ENCODE results near the gene IRF4.

Gene IRF4

DNA sequence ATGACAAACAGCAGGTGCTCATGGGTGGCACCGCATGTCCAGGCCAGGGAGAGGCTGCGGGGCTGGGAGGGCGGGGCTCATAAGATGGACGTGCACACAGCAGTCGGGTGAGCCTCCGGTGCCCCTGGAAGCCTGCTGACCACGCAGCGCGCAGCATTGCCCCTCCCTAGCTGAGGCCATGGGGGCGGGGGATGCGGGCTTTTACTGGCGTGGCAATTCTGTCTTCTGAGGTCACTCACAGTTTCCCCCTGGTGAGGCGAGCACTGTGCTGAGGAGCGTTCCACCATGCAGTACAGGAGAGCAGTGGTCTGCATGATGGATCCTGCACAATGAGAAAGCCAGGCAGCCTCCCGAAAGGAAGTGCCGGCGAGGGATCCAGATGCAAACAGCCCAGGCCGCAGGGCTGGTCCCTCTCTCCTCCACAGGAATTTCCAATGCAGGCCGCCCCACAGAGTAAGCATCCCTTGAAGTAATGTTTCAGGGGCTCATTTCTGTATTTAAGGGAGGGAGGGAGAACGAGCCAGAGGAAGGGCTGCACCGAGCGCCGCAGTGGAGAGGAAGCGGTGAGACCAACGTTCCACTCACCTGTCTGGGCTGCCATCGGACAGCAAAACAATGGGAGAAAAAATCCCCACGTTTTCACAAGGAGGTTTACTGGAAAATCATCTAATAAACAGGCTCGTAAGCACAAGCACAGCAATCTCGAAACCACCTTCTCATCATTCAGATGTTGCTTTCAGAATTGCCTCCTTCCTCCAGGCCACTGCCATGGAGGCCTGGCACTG is 56.0 kb downstream of the IRF4 start:
- H3K9me2 ChIP-seq (replicated peaks; ENCODE audit: low read depth, low read length), result no peaks in the 10 kb centered on the region
- no peak overlapping the region for H2AFZ ChIP-seq (ENCODE audit: low read length)
- H4K20me1 ChIP-seq (ENCODE audit: insufficient read depth, low read length, poor library complexity, severe bottlenecking), result no peaks in the 10 kb centered on the region
- H3K4me1 ChIP-seq (ENCODE audit: insufficient read depth, low read length, poor library complexity, severe bottlenecking), result peaks cover 30% of the 10 kb centered on the region
- no peak overlapping the region for H3K4me2 ChIP-seq (ENCODE audit: low read depth, low read length, poor library complexity, severe bottlenecking)
- no peaks in the 10 kb centered on the region for H3K9me3 ChIP-seq (ENCODE audit: insufficient read depth, low read depth, low read length)
- no peak overlapping the region for H3K4me3 ChIP-seq (ENCODE audit: low read length, poor library complexity, severe bottlenecking)
- H3K9ac ChIP-seq (ENCODE audit: low read depth, low read length, poor library complexity, severe bottlenecking), result no peak overlapping the region
- H3K27me3 ChIP-seq (ENCODE audit: insufficient read depth, low read length, poor library complexity, severe bottlenecking), result no peaks in the 10 kb centered on the region
- no peaks in the 10 kb centered on the region for H3F3A ChIP-seq (ENCODE audit: low read depth)
- TF ChIP-seq, protein P1, sequence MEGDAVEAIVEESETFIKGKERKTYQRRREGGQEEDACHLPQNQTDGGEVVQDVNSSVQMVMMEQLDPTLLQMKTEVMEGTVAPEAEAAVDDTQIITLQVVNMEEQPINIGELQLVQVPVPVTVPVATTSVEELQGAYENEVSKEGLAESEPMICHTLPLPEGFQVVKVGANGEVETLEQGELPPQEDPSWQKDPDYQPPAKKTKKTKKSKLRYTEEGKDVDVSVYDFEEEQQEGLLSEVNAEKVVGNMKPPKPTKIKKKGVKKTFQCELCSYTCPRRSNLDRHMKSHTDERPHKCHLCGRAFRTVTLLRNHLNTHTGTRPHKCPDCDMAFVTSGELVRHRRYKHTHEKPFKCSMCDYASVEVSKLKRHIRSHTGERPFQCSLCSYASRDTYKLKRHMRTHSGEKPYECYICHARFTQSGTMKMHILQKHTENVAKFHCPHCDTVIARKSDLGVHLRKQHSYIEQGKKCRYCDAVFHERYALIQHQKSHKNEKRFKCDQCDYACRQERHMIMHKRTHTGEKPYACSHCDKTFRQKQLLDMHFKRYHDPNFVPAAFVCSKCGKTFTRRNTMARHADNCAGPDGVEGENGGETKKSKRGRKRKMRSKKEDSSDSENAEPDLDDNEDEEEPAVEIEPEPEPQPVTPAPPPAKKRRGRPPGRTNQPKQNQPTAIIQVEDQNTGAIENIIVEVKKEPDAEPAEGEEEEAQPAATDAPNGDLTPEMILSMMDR (conservative IDR thresholded peaks at IDR 0.05; ENCODE audit: low read length), result no peak
- TF ChIP-seq EZH2phosphoT487 (IDR thresholded peaks at IDR 0.05; ENCODE audit: borderline replicate concordance), result no peak
- H3K79me2 ChIP-seq (ENCODE audit: insufficient read depth, low read length), result no peaks in the 10 kb centered on the region
- no peaks in the 10 kb centered on the region for H3K36me3 ChIP-seq (ENCODE audit: insufficient read depth, low read length)

DNA sequence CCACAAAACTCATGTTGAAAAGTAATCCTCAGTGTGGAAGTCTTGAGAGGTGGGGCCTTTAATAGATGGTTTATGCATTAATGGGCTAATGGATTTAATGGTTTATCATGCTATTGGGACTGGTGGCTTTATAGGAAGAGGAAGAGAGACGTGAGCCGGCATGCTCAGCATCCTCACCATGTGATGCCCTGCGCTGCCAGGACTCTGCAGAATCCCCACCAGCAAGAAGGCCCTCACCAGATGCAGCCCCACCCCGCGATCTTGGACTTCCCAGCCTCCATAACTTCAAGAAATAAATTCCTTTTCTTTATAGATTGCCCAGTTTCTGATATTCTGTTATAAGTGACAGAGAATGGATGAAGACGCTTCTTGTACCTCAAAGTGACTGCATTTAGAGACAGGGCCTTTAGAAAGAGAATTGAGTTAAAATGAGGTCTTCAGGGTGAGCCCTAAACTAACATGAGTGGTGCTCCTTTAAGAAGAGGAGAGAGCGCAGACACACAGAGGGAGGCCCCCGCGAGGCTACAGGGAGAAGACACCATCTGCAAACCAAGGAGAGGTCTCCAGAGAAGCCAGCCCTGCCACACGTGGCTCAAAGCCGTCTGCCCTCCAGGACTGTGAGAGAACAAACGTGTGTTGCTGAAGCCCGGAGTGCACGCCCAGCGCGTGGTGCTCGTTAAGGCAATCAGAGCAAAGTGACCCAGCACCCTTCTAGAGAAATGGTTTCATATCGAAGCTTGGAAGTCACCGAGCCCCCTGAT is 56.9 kb downstream of the IRF4 start:
- no peak overlapping the region for H3K9ac ChIP-seq (ENCODE audit: low read depth, low read length, poor library complexity, severe bottlenecking)
- no peaks in the 10 kb centered on the region for H4K20me1 ChIP-seq (ENCODE audit: insufficient read depth, low read length, poor library complexity, severe bottlenecking)
- no peak overlapping the region for H2AFZ ChIP-seq (ENCODE audit: low read length)
- no peaks in the 10 kb centered on the region for H3K36me3 ChIP-seq (ENCODE audit: insufficient read depth, low read length)
- no peaks in the 10 kb centered on the region for H3K27me3 ChIP-seq (ENCODE audit: insufficient read depth, low read length, poor library complexity, severe bottlenecking)
- H3K4me3 ChIP-seq (ENCODE audit: low read length, poor library complexity, severe bottlenecking), result no peak overlapping the region
- TF ChIP-seq, protein P1 (conservative IDR thresholded peaks at IDR 0.05; ENCODE audit: low read length), result no peak
- TF ChIP-seq EZH2phosphoT487 (IDR thresholded peaks at IDR 0.05; ENCODE audit: borderline replicate concordance), result no peak
- no peak overlapping the region for H3K4me2 ChIP-seq (ENCODE audit: low read depth, low read length, poor library complexity, severe bottlenecking)
- no peaks in the 10 kb centered on the region for H3K9me3 ChIP-seq (ENCODE audit: insufficient read depth, low read depth, low read length)
- no peaks in the 10 kb centered on the region for H3K79me2 ChIP-seq (ENCODE audit: insufficient read depth, low read length)
- no peaks in the 10 kb centered on the region for H3F3A ChIP-seq (ENCODE audit: low read depth)
- H3K9me2 ChIP-seq (replicated peaks; ENCODE audit: low read depth, low read length), result no peaks in the 10 kb centered on the region
- H3K4me1 ChIP-seq (ENCODE audit: insufficient read depth, low read length, poor library complexity, severe bottlenecking), result peaks cover 30% of the 10 kb centered on the region

DNA sequence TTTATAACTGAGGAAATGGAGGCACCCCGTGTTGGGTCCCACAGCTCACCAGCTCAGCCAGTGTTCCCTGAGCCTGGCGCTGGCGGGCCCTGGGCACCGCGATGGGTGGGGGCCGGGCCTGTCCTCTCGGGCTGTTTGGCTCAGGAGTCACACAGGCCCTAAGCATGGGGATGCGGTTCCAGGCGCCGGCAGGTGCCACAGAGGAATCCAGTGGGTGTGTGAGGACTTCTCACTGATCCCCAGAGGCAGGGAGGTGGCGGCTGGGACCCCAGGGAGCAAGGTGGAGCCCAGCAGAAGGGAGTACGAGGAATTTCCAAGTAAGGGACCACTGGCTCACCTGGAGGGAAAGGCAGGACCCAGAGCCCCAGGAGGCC is 57.5 kb downstream of the IRF4 start:
- H3K9me3 ChIP-seq (ENCODE audit: insufficient read depth, low read depth, low read length), result no peaks in the 10 kb centered on the region
- H3K4me2 ChIP-seq (ENCODE audit: low read depth, low read length, poor library complexity, severe bottlenecking), result no peak overlapping the region
- H3K79me2 ChIP-seq (ENCODE audit: insufficient read depth, low read length), result no peaks in the 10 kb centered on the region
- no peaks in the 10 kb centered on the region for H3F3A ChIP-seq (ENCODE audit: low read depth)
- peaks cover 29% of the 10 kb centered on the region for H3K4me1 ChIP-seq (ENCODE audit: insufficient read depth, low read length, poor library complexity, severe bottlenecking)
- no peaks in the 10 kb centered on the region for H3K36me3 ChIP-seq (ENCODE audit: insufficient read depth, low read length)
- no peak overlapping the region for H3K4me3 ChIP-seq (ENCODE audit: low read length, poor library complexity, severe bottlenecking)
- TF ChIP-seq, protein P1 (conservative IDR thresholded peaks at IDR 0.05; ENCODE audit: low read length), result no peak
- TF ChIP-seq EZH2phosphoT487 (IDR thresholded peaks at IDR 0.05; ENCODE audit: borderline replicate concordance), result no peak
- no peaks in the 10 kb centered on the region for H3K9me2 ChIP-seq (replicated peaks; ENCODE audit: low read depth, low read length)
- H3K27me3 ChIP-seq (ENCODE audit: insufficient read depth, low read length, poor library complexity, severe bottlenecking), result no peaks in the 10 kb centered on the region
- no peaks in the 10 kb centered on the region for H4K20me1 ChIP-seq (ENCODE audit: insufficient read depth, low read length, poor library complexity, severe bottlenecking)
- H2AFZ ChIP-seq (ENCODE audit: low read length), result no peak overlapping the region
- H3K9ac ChIP-seq (ENCODE audit: low read depth, low read length, poor library complexity, severe bottlenecking), result no peak overlapping the region

All from Loucy (cell line).